G401 (cell line): ENCODE results near the gene SPTBN5. TPM values are rescaled to one million over a fixed set of nuclear protein-coding genes. Genes with fewer than 3 reads are reported as not detected.

Experiments
- DNase-seq: peaks from one replicate; pipeline ENCODE4 v3.0.0-alpha.2; 2015; ENCODE audit warnings: low spot score
- in situ Hi-C: cut with HindIII; loops from 2 replicates; pipeline ENCODE4 v1.10.0; 2016; ENCODE audit warnings: low sequenced_read_pairs, mixed read lengths
- total RNA-seq: library from RNA; depleted of rRNA; stranded (reverse); fragments of >200 nt; shearing (Covaris generic); gene quantifications from 2 replicates; pipeline ENCODE4 v1.2.3, GENCODE V29; 2014; rRNA removed

Gene SPTBN5
- total RNA-seq, 1 experiment from 2014 or later: 3.5 TPM

- in situ Hi-C loops: no loop called here
- no peak for DNase-seq
Measured at GRCh38 chr15:41798607-41799487, 95.0 kb downstream of the SPTBN5 start.

Other genes with a start within 250 kb of the SPTBN5 start
- 9.5 and 22.0 TPM in 2 replicates for gene MGA, start 233.6 kb downstream of the SPTBN5 start, total RNA-seq
- 5.8 and 13.2 TPM in 2 replicates for gene MAPKBP1, start 119.6 kb downstream of the SPTBN5 start, total RNA-seq
- gene JMJD7, start 66.0 kb downstream of the SPTBN5 start, total RNA-seq: 6.7 and 11.8 TPM in 2 replicates
- gene PLA2G4B, start 55.2 kb downstream of the SPTBN5 start, total RNA-seq: 0.37 and 0.92 TPM in 2 replicates
- gene EHD4, start 78.5 kb upstream of the SPTBN5 start, total RNA-seq: 7.3 and 8.8 TPM in 2 replicates
- gene PLA2G4E, start 127.0 kb upstream of the SPTBN5 start, total RNA-seq: not detected in 2 replicates
- gene PLA2G4D, start 200.5 kb upstream of the SPTBN5 start, total RNA-seq: 0.43 and 0.61 TPM in 2 replicates